Tibial artery (tissue), 4 donors: Measurements from ENCODE around the gene OSBPL3.
"Not testable (repeated sequence)": the region's sequence is repeated elsewhere in the genome, so short reads cannot be mapped to it uniquely, and the experiment has no call there.

ENCODE experiments used
- DNase-seq, 2 donors: peaks; one replicate each; pipeline ENCODE4 v3.0.0-alpha.2; 2019
- H3K27ac ChIP-seq, 2 donors: fragments of 200-600 bp; sonication (generic) in 1 of 2; 1 replicate in 1 of 2; 2 replicates in 1 of 2; pipeline ENCODE4 v1.5.1; 2018 to 2019; ENCODE audit warnings: mild to moderate bottlenecking in 1 of 2
- H3K27me3 ChIP-seq, 2 donors: fragments of 200-600 bp; sonication (generic) in 1 of 2; one replicate each; pipeline versions ENCODE4 v1.5.1 to v1.6.0; 2016 to 2019
- H3K36me3 ChIP-seq, 3 donors: fragments of 200-600 bp; sonication (generic) in 2 of 3; one replicate each; pipeline ENCODE4 v1.5.1; 2016 to 2019; ENCODE audit warnings: mild to moderate bottlenecking in 2 of 3
- H3K4me1 ChIP-seq, 4 donors: fragments of 200-600 bp; sonication (generic) in 2 of 4; 1 replicate in 3 of 4; 2 replicates in 1 of 4; pipeline ENCODE4 v1.5.1; 2016 to 2019
- H3K4me3 ChIP-seq, 2 donors: fragments of 200-600 bp; sonication (generic) in 1 of 2; 1 replicate in 1 of 2; 2 replicates in 1 of 2; pipeline ENCODE4 v1.5.1; 2018 to 2019; ENCODE audit warnings: mild to moderate bottlenecking in 2 of 2
- H3K9me3 ChIP-seq, 3 donors: fragments of 200-600 bp; sonication (generic) in 1 of 3; one replicate each; pipeline ENCODE4 v1.5.1; 2016 to 2019
- intact Hi-C: fragments of 100-400 bp; cut with DNase I; formaldehyde crosslinking; loops from one replicate; pipeline ENCODE4 v1.15.0; 2023; ENCODE audit warnings: low total_unique reads
- TF ChIP-seq, protein P1 (sequence below), 2 experiments: fragments of 200-600 bp in 1 of 2; fragments of 450-650 bp in 1 of 2; IDR thresholded peaks; one replicate each; pipeline ENCODE4 v1.5.1; 2017 to 2019; ENCODE audit warnings: antibody characterized with exemption in 2 of 2, mild to moderate bottlenecking in 1 of 2, moderate library complexity in 1 of 2

The OSBPL3 gene

GRCh38 chr7:24797270-24797669, 182.7 kb downstream of the OSBPL3 start:
- intact Hi-C loops: no loop called here
- H3K36me3 ChIP-seq: no peaks in the 10 kb centered on the region
- no peak overlapping the region for H3K4me3 ChIP-seq
- H3K4me1 ChIP-seq: no peaks in the 10 kb centered on the region
- TF ChIP-seq, protein P1, sequence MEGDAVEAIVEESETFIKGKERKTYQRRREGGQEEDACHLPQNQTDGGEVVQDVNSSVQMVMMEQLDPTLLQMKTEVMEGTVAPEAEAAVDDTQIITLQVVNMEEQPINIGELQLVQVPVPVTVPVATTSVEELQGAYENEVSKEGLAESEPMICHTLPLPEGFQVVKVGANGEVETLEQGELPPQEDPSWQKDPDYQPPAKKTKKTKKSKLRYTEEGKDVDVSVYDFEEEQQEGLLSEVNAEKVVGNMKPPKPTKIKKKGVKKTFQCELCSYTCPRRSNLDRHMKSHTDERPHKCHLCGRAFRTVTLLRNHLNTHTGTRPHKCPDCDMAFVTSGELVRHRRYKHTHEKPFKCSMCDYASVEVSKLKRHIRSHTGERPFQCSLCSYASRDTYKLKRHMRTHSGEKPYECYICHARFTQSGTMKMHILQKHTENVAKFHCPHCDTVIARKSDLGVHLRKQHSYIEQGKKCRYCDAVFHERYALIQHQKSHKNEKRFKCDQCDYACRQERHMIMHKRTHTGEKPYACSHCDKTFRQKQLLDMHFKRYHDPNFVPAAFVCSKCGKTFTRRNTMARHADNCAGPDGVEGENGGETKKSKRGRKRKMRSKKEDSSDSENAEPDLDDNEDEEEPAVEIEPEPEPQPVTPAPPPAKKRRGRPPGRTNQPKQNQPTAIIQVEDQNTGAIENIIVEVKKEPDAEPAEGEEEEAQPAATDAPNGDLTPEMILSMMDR (IDR thresholded peaks at IDR 0.05): no peak
- no peaks in the 10 kb centered on the region for H3K9me3 ChIP-seq
- no peak overlapping the region for H3K27ac ChIP-seq
- peaks cover 0 to 2% of the 10 kb centered on the region in 2 donors for H3K27me3 ChIP-seq
- no peak for DNase-seq

DNA sequence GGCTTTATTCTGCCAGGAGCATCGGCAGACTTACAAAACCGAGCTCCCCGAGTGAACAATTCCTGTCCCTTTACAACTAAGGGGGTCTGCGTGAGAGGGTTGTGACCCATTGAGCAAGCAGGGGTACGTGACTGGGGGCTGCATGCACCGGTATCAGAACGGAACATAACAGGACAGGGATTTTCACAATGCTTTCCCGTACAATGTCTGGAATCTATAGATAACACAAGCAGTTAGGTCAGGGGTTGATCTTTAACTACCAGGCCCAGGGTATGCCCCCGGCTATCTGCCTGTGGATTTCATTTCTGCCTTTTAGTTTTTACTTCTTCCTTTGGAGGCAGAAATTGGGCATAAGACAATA, 184.6 kb downstream of the OSBPL3 start:
- H3K4me3 ChIP-seq: no peak overlapping the region
- H3K9me3 ChIP-seq: no peaks in the 10 kb centered on the region
- H3K4me1 ChIP-seq: no peaks in the 10 kb centered on the region
- H3K27ac ChIP-seq: no peak overlapping the region
- H3K36me3 ChIP-seq: no peaks in the 10 kb centered on the region
- intact Hi-C loops: no loop called here
- DNase-seq: no peak
- H3K27me3 ChIP-seq: peaks cover 0 to 2% of the 10 kb centered on the region in 2 donors
- TF ChIP-seq, protein P1 (IDR thresholded peaks at IDR 0.05): no peak

GRCh38 chr7:24794751-24795406, 185.1 kb downstream of the OSBPL3 start:
- H3K4me3 ChIP-seq, intact Hi-C loops, H3K36me3 ChIP-seq, H3K27me3 ChIP-seq, DNase-seq, H3K4me1 ChIP-seq, H3K9me3 ChIP-seq, H3K27ac ChIP-seq: not testable (repeated sequence)

DNA sequence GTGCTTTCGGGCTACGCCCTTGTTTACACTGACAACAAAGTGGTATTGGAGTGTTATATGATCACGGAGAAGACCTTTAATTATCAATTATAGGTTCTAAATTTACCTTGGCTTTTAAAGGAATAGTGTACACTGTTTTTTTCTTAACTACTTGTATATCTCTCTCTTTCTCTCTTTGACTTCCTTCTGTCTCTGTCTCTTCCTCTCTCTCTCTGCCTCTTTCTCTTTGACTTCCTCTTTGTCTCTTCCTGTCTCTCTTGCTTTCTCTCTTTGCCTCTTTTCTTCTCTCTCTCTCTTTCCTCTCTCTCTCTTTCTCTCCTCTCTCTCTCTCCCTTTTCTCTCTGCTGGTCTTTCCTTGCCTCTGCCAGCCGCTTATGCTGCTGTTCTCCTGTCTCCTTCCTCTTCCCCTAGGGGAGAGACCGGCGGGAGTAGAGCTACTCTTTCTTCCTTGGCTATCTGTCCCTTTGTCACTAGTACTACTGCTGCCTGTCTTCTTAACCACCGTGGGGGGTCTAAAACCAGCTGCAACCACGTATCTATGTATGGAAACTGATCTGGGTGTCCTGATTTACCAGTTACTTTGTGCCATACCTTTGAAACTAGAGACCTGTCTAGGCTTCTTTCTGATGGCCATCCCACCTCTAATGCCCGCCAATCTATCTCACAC, 185.9 kb downstream of the OSBPL3 start:
- Histone ChIP-seq H3K4me1 (no peaks in the 10 kb centered on the region), H3K9me3 (no peaks in the 10 kb centered on the region), H3K36me3 (no peaks in the 10 kb centered on the region), H3K27ac (no peak overlapping the region), H3K4me3 (no peak overlapping the region), H3K27me3 (peaks cover 0 to 2% of the 10 kb centered on the region in 2 donors)
- DNase-seq: no peak
- TF ChIP-seq, protein P1 (IDR thresholded peaks at IDR 0.05): no peak
- intact Hi-C loops: no loop called here

DNA sequence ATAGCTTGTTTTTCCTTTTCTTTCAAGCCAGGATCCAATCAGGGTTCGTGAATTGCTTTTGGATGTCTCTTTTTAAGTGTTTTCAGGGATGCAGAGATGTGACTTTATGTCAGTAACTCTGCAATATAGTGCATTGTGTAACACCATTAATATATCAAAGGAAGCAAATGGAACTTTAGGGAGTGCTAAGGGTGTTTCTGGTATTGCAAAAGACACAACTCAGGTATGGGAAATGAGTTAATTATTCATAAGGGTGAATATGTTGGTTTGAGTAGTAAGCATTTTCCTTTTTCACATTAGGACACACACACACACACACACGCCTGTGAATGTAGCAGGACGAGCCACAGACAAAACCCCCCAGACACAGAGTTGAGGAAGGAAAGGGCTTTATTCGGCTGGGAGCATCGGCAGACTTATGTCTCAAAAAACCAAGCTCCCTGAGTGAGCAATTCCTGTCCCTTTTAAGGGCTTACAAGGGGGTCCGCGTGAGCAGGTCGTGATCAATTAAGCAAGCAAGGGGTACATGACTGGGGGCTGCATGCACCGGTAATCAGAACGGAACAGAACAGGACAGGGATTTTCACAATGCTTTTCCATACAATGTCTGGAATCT, 190.9 kb downstream of the OSBPL3 start:
- Histone ChIP-seq H3K36me3 (no peaks in the 10 kb centered on the region), H3K4me3 (no peak overlapping the region), H3K27ac (no peak overlapping the region), H3K4me1 (no peaks in the 10 kb centered on the region), H3K9me3 (no peaks in the 10 kb centered on the region), H3K27me3 (no peaks in the 10 kb centered on the region)
- no peak for DNase-seq
- intact Hi-C loops: no loop called here
- TF ChIP-seq, protein P1 (IDR thresholded peaks at IDR 0.05): no peak

DNA sequence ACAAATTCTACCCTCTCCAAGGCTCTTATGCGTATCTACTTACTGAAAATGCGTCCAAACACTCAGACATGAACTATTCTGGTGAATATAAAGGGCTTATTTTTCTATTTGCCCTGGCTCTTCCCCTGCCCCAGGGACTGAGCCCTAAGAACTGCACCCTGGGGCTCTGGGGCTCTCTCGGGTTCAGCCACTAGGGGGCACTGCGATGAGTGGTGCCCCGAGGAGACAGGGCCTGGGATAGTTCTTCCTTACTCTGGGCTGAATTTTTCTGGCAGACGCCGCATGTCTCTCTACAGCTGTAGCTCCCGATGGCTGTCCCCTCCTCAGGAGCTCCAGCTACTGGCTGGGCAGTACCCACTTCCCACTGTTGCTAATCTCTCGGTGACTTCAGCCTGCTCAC, 191.9 kb downstream of the OSBPL3 start:
- TF ChIP-seq, protein P1 (IDR thresholded peaks at IDR 0.05): no peak
- H3K27ac ChIP-seq: no peak overlapping the region
- no peaks in the 10 kb centered on the region for H3K27me3 ChIP-seq
- H3K4me1 ChIP-seq: no peaks in the 10 kb centered on the region
- intact Hi-C loops: no loop called here
- H3K36me3 ChIP-seq: no peaks in the 10 kb centered on the region
- DNase-seq: no peak
- H3K4me3 ChIP-seq: no peak overlapping the region
- H3K9me3 ChIP-seq: no peaks in the 10 kb centered on the region
